CD8-positive, alpha-beta memory T cell (primary cell): Measurements from ENCODE around the gene SLC44A4. TPM values are rescaled to one million over a fixed set of nuclear protein-coding genes. Genes with fewer than 3 reads are reported as not detected.

Experiments used
- CTCF ChIA-PET: fragments of 350-600 bp; sonication (Branson Sonifier 250); formaldehyde crosslinking; loops from one replicate; lab custom pipeline; 2021; ENCODE audit warnings: antibody characterized with exemption; lab: Charles Lee
- POLR2A ChIA-PET: fragments of 350-600 bp; sonication (Branson Sonifier 250); formaldehyde crosslinking; loops from one replicate; lab custom pipeline; 2021; ENCODE audit warnings: antibody characterized with exemption; lab: Charles Lee
- DNase-seq, 5 donors: peaks; one replicate each; pipeline versions ENCODE4 v3.0.0 to v3.0.0-alpha.2; 2020 to 2022; ENCODE audit warnings: mixed read lengths in 1 of 5
- H3K27ac ChIP-seq: one replicate; pipeline ENCODE4 v1.7.0; 2013; ENCODE audit warnings: low read depth, mild to moderate bottlenecking, low read length, moderate library complexity
- H3K27me3 ChIP-seq: 2 replicates; pipeline ENCODE4 v1.7.0; 2013; ENCODE audit warnings: low read length, mild to moderate bottlenecking; ENCODE audit not compliant: insufficient read depth, poor library complexity, severe bottlenecking
- H3K36me3 ChIP-seq: 2 replicates; pipeline ENCODE4 v1.7.0; 2013; ENCODE audit warnings: mild to moderate bottlenecking, low read length, moderate library complexity; ENCODE audit not compliant: insufficient read depth
- H3K4me1 ChIP-seq: 2 replicates; pipeline ENCODE4 v1.7.0; 2013; ENCODE audit warnings: mild to moderate bottlenecking, low read length, moderate library complexity; ENCODE audit not compliant: insufficient read depth
- H3K4me3 ChIP-seq: 2 replicates; pipeline ENCODE4 v1.7.0; 2013; ENCODE audit warnings: mild to moderate bottlenecking, low read length
- H3K9me3 ChIP-seq: 2 replicates; pipeline ENCODE4 v1.7.0; 2013; ENCODE audit warnings: mild to moderate bottlenecking, low read length
- H3K27ac Mint-ChIP-seq, 8 donors: one replicate each; pipeline ENCODE4 v1.8.0; 2020 to 2021; ENCODE audit warnings: mixed read lengths in 8 of 8, mild to moderate bottlenecking in 6 of 8, inconsistent platforms in 3 of 8, moderate library complexity in 3 of 8
- H3K27me3 Mint-ChIP-seq, 2 donors: one replicate each; pipeline ENCODE4 v1.8.0; 2020 to 2021; ENCODE audit warnings: mixed read lengths in 2 of 2, mild to moderate bottlenecking in 1 of 2, moderate library complexity in 1 of 2
- H3K36me3 Mint-ChIP-seq, 3 donors: one replicate each; pipeline ENCODE4 v1.8.0; 2020 to 2021; ENCODE audit warnings: mixed read lengths in 3 of 3, inconsistent platforms in 1 of 3, mild to moderate bottlenecking in 1 of 3
- H3K4me1 Mint-ChIP-seq, 3 donors: one replicate each; pipeline ENCODE4 v1.8.0; 2020 to 2021; ENCODE audit warnings: mixed read lengths in 3 of 3, inconsistent platforms in 1 of 3, mild to moderate bottlenecking in 1 of 3
- H3K4me3 Mint-ChIP-seq, 7 donors: one replicate each; pipeline ENCODE4 v1.8.0; 2020 to 2021; ENCODE audit warnings: mixed read lengths in 7 of 7, mild to moderate bottlenecking in 6 of 7, moderate library complexity in 4 of 7, inconsistent platforms in 2 of 7
- H3K9me3 Mint-ChIP-seq, 5 donors: one replicate each; pipeline ENCODE4 v1.8.0; 2020 to 2022; ENCODE audit warnings: mixed read lengths in 5 of 5, mild to moderate bottlenecking in 3 of 5, moderate library complexity in 2 of 5, inconsistent platforms in 1 of 5
- polyA plus RNA-seq: library from polyadenylated mRNA; unstranded; fragments of 300-500 nt; fragmentation: Illumina TruSeq; gene quantifications from one replicate; pipeline ENCODE4 v1.2.3, GENCODE V29; 2021
- total RNA-seq, 2 experiments: library from RNA; stranded (reverse); gene quantifications; one replicate each; pipeline ENCODE4 v1.2.3, GENCODE V29; 2021

The SLC44A4 gene
- total and polyA plus RNA-seq, 3 experiments from 2014 or later, result not detected

GRCh38 chr6:31884528-31885035 lies 5.8 kb upstream of the SLC44A4 start:
- no peaks in the 10 kb centered on the region for H3K27me3 Mint-ChIP-seq
- no peaks in the 10 kb centered on the region for H3K9me3 ChIP-seq
- peaks cover 0 to 2% (median 0%) of the 10 kb centered on the region in 3 donors for H3K4me1 Mint-ChIP-seq
- no peak overlapping the region for H3K4me3 ChIP-seq
- no peak overlapping the region for H3K4me3 Mint-ChIP-seq
- ChIA-PET POLR2A (no interaction called here), CTCF (interaction anchor here (1.2 kb wide), 1 partner anchor 18 kb away, joined by 3 read pairs; no protein-coding TSS in a partner anchor)
- no peaks in the 10 kb centered on the region for H3K9me3 Mint-ChIP-seq
- peaks cover 47% of the 10 kb centered on the region for H3K36me3 ChIP-seq
- no peak for DNase-seq
- H3K27ac ChIP-seq, result no peak overlapping the region
- no peaks in the 10 kb centered on the region for H3K27me3 ChIP-seq
- H3K36me3 Mint-ChIP-seq, result peaks cover 13 to 95% (median 19%) of the 10 kb centered on the region in 3 donors
- no peak overlapping the region for H3K27ac Mint-ChIP-seq
- no peaks in the 10 kb centered on the region for H3K4me1 ChIP-seq

- no peak for DNase-seq
- peaks cover 38% of the 10 kb centered on the region for H3K36me3 ChIP-seq
- Mint-ChIP-seq H3K4me1 (peaks cover 0 to 2% (median 0%) of the 10 kb centered on the region in 3 donors), H3K9me3 (no peaks in the 10 kb centered on the region), H3K36me3 (peaks cover 13 to 92% (median 17%) of the 10 kb centered on the region in 3 donors), H3K27ac (no peak overlapping the region), H3K27me3 (no peaks in the 10 kb centered on the region), H3K4me3 (no peak overlapping the region)
- no peak overlapping the region for H3K4me3 ChIP-seq
- no peaks in the 10 kb centered on the region for H3K4me1 ChIP-seq
- ChIA-PET CTCF (interaction anchor here (0.9 to 1.2 kb wide), 3 partner anchors 15 to 154 kb away, joined by 3 to 4 read pairs (median 3); partner anchors contain the start of gene DDAH2), POLR2A (no interaction called here)
- H3K27me3 ChIP-seq, result no peaks in the 10 kb centered on the region
- H3K9me3 ChIP-seq, result no peaks in the 10 kb centered on the region
- H3K27ac ChIP-seq, result no peak overlapping the region
These were observed 4.9 kb upstream of the SLC44A4 start for GRCh38 chr6:31883676-31884075.

- Histone ChIP-seq H3K4me1 (no peaks in the 10 kb centered on the region), H3K36me3 (peaks cover 36% of the 10 kb centered on the region), H3K4me3 (no peak overlapping the region), H3K27me3 (no peaks in the 10 kb centered on the region), H3K9me3 (no peaks in the 10 kb centered on the region), H3K27ac (no peak overlapping the region)
- no peaks in the 10 kb centered on the region for H3K9me3 Mint-ChIP-seq
- POLR2A ChIA-PET, result no interaction called here
- no peak for DNase-seq
- no peak overlapping the region for H3K4me3 Mint-ChIP-seq
- CTCF ChIA-PET, result no interaction called here
- no peak overlapping the region for H3K27ac Mint-ChIP-seq
- peaks cover 13 to 79% (median 17%) of the 10 kb centered on the region in 3 donors for H3K36me3 Mint-ChIP-seq
- no peaks in the 10 kb centered on the region for H3K27me3 Mint-ChIP-seq
- peaks cover 0 to 2% (median 0%) of the 10 kb centered on the region in 3 donors for H3K4me1 Mint-ChIP-seq
These were observed 3.5 kb upstream of the SLC44A4 start for GRCh38 chr6:31882344-31882743.

- Mint-ChIP-seq H3K36me3 (peaks cover 12 to 69% (median 17%) of the 10 kb centered on the region in 3 donors), H3K4me3 (no peak overlapping the region), H3K27me3 (no peaks in the 10 kb centered on the region), H3K27ac (peak overlapping the region in 3 of 8 donors; percentile 62 to 77 (median 75)), H3K9me3 (no peaks in the 10 kb centered on the region), H3K4me1 (peaks cover 0 to 2% (median 0%) of the 10 kb centered on the region in 3 donors)
- ChIA-PET CTCF (no interaction called here), POLR2A (interaction anchor here (0.6 kb wide), 1 partner anchor 283 kb away, joined by 4 read pairs; the partner anchor contains the start of gene EGFL8)
- Histone ChIP-seq H3K4me1 (no peaks in the 10 kb centered on the region), H3K27me3 (no peaks in the 10 kb centered on the region), H3K27ac (no peak overlapping the region), H3K4me3 (no peak overlapping the region), H3K36me3 (peaks cover 31% of the 10 kb centered on the region), H3K9me3 (no peaks in the 10 kb centered on the region)
- DNase-seq, result no peak
These were observed 2.5 kb upstream of the SLC44A4 start for GRCh38 chr6:31881136-31881859.

- no peaks in the 10 kb centered on the region for H3K27me3 Mint-ChIP-seq
- H3K36me3 Mint-ChIP-seq, result peaks cover 8 to 62% (median 12%) of the 10 kb centered on the region in 3 donors
- no peak overlapping the region for H3K4me3 Mint-ChIP-seq
- Histone ChIP-seq H3K4me3 (no peak overlapping the region), H3K36me3 (peaks cover 26% of the 10 kb centered on the region), H3K9me3 (no peaks in the 10 kb centered on the region), H3K27ac (no peak overlapping the region), H3K4me1 (no peaks in the 10 kb centered on the region), H3K27me3 (no peaks in the 10 kb centered on the region)
- CTCF ChIA-PET, result no interaction called here
- DNase-seq, result no peak
- POLR2A ChIA-PET, result no interaction called here
- H3K27ac Mint-ChIP-seq, result no peak overlapping the region
- no peaks in the 10 kb centered on the region for H3K4me1 Mint-ChIP-seq
- H3K9me3 Mint-ChIP-seq, result no peaks in the 10 kb centered on the region
These were observed 1.8 kb upstream of the SLC44A4 start for GRCh38 chr6:31880616-31881015.

- Mint-ChIP-seq H3K27ac (no peak overlapping the region), H3K4me3 (no peak overlapping the region), H3K36me3 (peaks cover 8 to 56% (median 9%) of the 10 kb centered on the region in 3 donors), H3K4me1 (no peaks in the 10 kb centered on the region), H3K9me3 (no peaks in the 10 kb centered on the region), H3K27me3 (no peaks in the 10 kb centered on the region)
- ChIA-PET POLR2A (no interaction called here), CTCF (no interaction called here)
- Histone ChIP-seq H3K27ac (no peak overlapping the region), H3K9me3 (no peaks in the 10 kb centered on the region), H3K27me3 (no peaks in the 10 kb centered on the region), H3K36me3 (peaks cover 26% of the 10 kb centered on the region), H3K4me1 (no peaks in the 10 kb centered on the region), H3K4me3 (no peak overlapping the region)
- DNase-seq, result no peak
These were observed 1.1 kb upstream of the SLC44A4 start for GRCh38 chr6:31879901-31880300.

- ChIA-PET POLR2A (no interaction called here), CTCF (no interaction called here)
- Mint-ChIP-seq H3K36me3 (peaks cover 8 to 48% (median 9%) of the 10 kb centered on the region in 3 donors), H3K27ac (no peak overlapping the region), H3K4me1 (no peaks in the 10 kb centered on the region), H3K9me3 (no peaks in the 10 kb centered on the region), H3K27me3 (no peaks in the 10 kb centered on the region), H3K4me3 (no peak overlapping the region)
- DNase-seq, result no peak
- Histone ChIP-seq H3K36me3 (peaks cover 26% of the 10 kb centered on the region), H3K27ac (no peak overlapping the region), H3K4me1 (no peaks in the 10 kb centered on the region), H3K27me3 (no peaks in the 10 kb centered on the region), H3K9me3 (no peaks in the 10 kb centered on the region), H3K4me3 (no peak overlapping the region)
These were observed 346 bp upstream of the SLC44A4 start for GRCh38 chr6:31879143-31879542.

GRCh38 chr6:31878222-31878621 lies 575 bp downstream of the SLC44A4 start:
- Histone ChIP-seq H3K4me1 (no peaks in the 10 kb centered on the region), H3K9me3 (no peaks in the 10 kb centered on the region), H3K27me3 (no peaks in the 10 kb centered on the region), H3K36me3 (peaks cover 18% of the 10 kb centered on the region), H3K27ac (no peak overlapping the region), H3K4me3 (no peak overlapping the region)
- CTCF ChIA-PET, result no interaction called here
- DNase-seq, result no peak
- Mint-ChIP-seq H3K36me3 (peaks cover 8 to 39% (median 9%) of the 10 kb centered on the region in 3 donors), H3K27ac (peak overlapping the region in 1 of 8 donors; percentile 82), H3K27me3 (no peaks in the 10 kb centered on the region), H3K4me1 (no peaks in the 10 kb centered on the region), H3K4me3 (no peak overlapping the region), H3K9me3 (no peaks in the 10 kb centered on the region)
- POLR2A ChIA-PET, result no interaction called here
